Right cardiac atrium (tissue), 5 donors: ENCODE measurements around the gene C21orf91. TPM values are rescaled to one million over a fixed set of nuclear protein-coding genes. Genes with fewer than 3 reads are reported as not detected.

ENCODE experiments used
- ATAC-seq, 2 donors: fragments of 200-7000 bp; cut with Tn5 transposase; one replicate each; pipeline versions ENCODE4 v1.8.0 to v1.9.1; 2020; ENCODE audit warnings: moderate library complexity in 2 of 2, mild to moderate bottlenecking in 1 of 2
- DNase-seq, 3 donors: peaks; one replicate each; pipeline ENCODE4 v3.0.0-alpha.2; 2020
- H3K27ac ChIP-seq: one replicate; pipeline ENCODE4 v1.5.1; 2013; ENCODE audit warnings: mild to moderate bottlenecking, low read length, control low read depth, moderate library complexity
- H3K27me3 ChIP-seq: one replicate; pipeline ENCODE4 v1.6.1; 2013; ENCODE audit not compliant: control insufficient read depth, insufficient read depth
- H3K4me1 ChIP-seq: one replicate; pipeline ENCODE4 v1.6.1; 2013; ENCODE audit warnings: low read length; ENCODE audit not compliant: control insufficient read depth, insufficient read depth
- H3K4me3 ChIP-seq: one replicate; pipeline ENCODE4 v1.5.1; 2013; ENCODE audit warnings: low read length, control low read depth
- H3K9me3 ChIP-seq: one replicate; pipeline ENCODE4 v1.6.1; 2013; ENCODE audit warnings: low read length; ENCODE audit not compliant: control insufficient read depth
- WGBS: extraction: QIAGEN DNeasy Blood & Tissue Kit; methylation state at CpG from one replicate; pipeline ENCODE4 v1.1.7; 2013; 5-methylcytosine and 5-hydroxymethylcytosine counted together
- intact Hi-C, 4 donors: fragments of 100-400 bp; cut with DNase I; formaldehyde crosslinking; loops; one replicate each; pipeline versions ENCODE4 v1.11.0 to v1.14.0; 2022 to 2023
- polyA plus RNA-seq: library from polyadenylated mRNA; stranded (reverse); fragments of 200-250 nt; gene quantifications from one replicate; pipeline ENCODE4 v1.2.3, GENCODE V29; 2013
- total RNA-seq, 4 donors: library from RNA; stranded (reverse); fragmentation: NEBNext Ultra II Directional; extraction: Animal tissue kit (Norgen Biotek cat#: 25700); gene quantifications; one replicate each; pipeline ENCODE4 v1.2.1, GENCODE V29; 2021
- donor health status: healthy with polysubstance abuse.
- donor health status: DM: no; HTN: yes; CAD: no.
- donor health status: DM: no; HTN: no; CAD: no.
- donor health status: DM: no; HTN: yes; CAD: no; lungs with severe emphysema.
- donor health status: DM: yes; HTN: yes; CAD: no.

The C21orf91 gene
- total and polyA plus RNA-seq, 5 donors = 3.6 to 11.7 (median 9.7) TPM

- Histone ChIP-seq H3K4me1 (peaks cover 1% of the 10 kb centered on the region), H3K27me3 (no peaks in the 10 kb centered on the region), H3K4me3 (no peak overlapping the region), H3K27ac (no peak overlapping the region), H3K9me3 (no peaks in the 10 kb centered on the region)
- no peak for DNase-seq
- 91% methylated on average over 2 of the region's 2 CpGs for WGBS
- no peak for ATAC-seq
- intact Hi-C loops = no loop called here
Observed at GRCh38 chr21:17797967-17798366, 21.2 kb downstream of the C21orf91 start.

- ATAC-seq (no peak), DNase-seq (no peak)
- H3K27ac ChIP-seq = no peak overlapping the region
- no peaks in the 10 kb centered on the region for H3K9me3 ChIP-seq
- H3K4me3 ChIP-seq = no peak overlapping the region
- H3K4me1 ChIP-seq = peaks cover 1% of the 10 kb centered on the region
- H3K27me3 ChIP-seq = no peaks in the 10 kb centered on the region
- intact Hi-C loops = no loop called here
- WGBS = 96% methylated on average over 1 of the region's 1 CpG
Observed at GRCh38 chr21:17796503-17796902, 22.7 kb downstream of the C21orf91 start.

- Histone ChIP-seq H3K4me1 (peaks cover 1% of the 10 kb centered on the region), H3K4me3 (no peak overlapping the region), H3K27ac (no peak overlapping the region), H3K9me3 (no peaks in the 10 kb centered on the region), H3K27me3 (no peaks in the 10 kb centered on the region)
- 81% methylated on average over 1 of the region's 1 CpG for WGBS
- intact Hi-C loops = no loop called here
- ATAC-seq = no peak
- no peak for DNase-seq
Observed at GRCh38 chr21:17796037-17796403, 23.1 kb downstream of the C21orf91 start.

GRCh38 chr21:17795146-17796036 lies 23.8 kb downstream of the C21orf91 start:
- no peak for DNase-seq
- WGBS = 83% methylated on average over 6 of the region's 6 CpGs
- ATAC-seq = no peak
- Histone ChIP-seq H3K27me3 (no peaks in the 10 kb centered on the region), H3K4me3 (no peak overlapping the region), H3K4me1 (peaks cover 1% of the 10 kb centered on the region), H3K9me3 (no peaks in the 10 kb centered on the region), H3K27ac (no peak overlapping the region)
- intact Hi-C loops = no loop called here

- Histone ChIP-seq H3K9me3 (no peaks in the 10 kb centered on the region), H3K27me3 (no peaks in the 10 kb centered on the region), H3K4me3 (no peak overlapping the region), H3K27ac (peak overlapping the region; percentile 58), H3K4me1 (peaks cover 1% of the 10 kb centered on the region)
- WGBS = 65% methylated on average over 4 of the region's 4 CpGs
- DNase-seq (no peak), ATAC-seq (no peak)
- intact Hi-C loops = no loop called here
Observed at GRCh38 chr21:17794518-17795145, 24.5 kb downstream of the C21orf91 start.

- intact Hi-C loops = no loop called here
- no peaks in the 10 kb centered on the region for H3K27me3 ChIP-seq
- H3K4me1 ChIP-seq = no peaks in the 10 kb centered on the region
- DNase-seq = no peak
- no peaks in the 10 kb centered on the region for H3K9me3 ChIP-seq
- ATAC-seq = peak; percentile 51 to 56
- H3K27ac ChIP-seq = no peak overlapping the region
- peak overlapping the region; percentile 73 for H3K4me3 ChIP-seq
- WGBS = 63% methylated on average over 9 of the region's 9 CpGs
Observed at GRCh38 chr21:17793246-17794123, 25.7 kb downstream of the C21orf91 start.

GRCh38 chr21:17789656-17790055 lies 29.5 kb downstream of the C21orf91 start:
- WGBS = 80% methylated on average over 3 of the region's 3 CpGs
- H3K9me3 ChIP-seq = no peaks in the 10 kb centered on the region
- H3K4me3 ChIP-seq = no peak overlapping the region
- intact Hi-C loops = no loop called here
- no peaks in the 10 kb centered on the region for H3K27me3 ChIP-seq
- DNase-seq (no peak), ATAC-seq (no peak)
- no peaks in the 10 kb centered on the region for H3K4me1 ChIP-seq
- no peak overlapping the region for H3K27ac ChIP-seq

- H3K9me3 ChIP-seq = no peaks in the 10 kb centered on the region
- ATAC-seq (no peak), DNase-seq (no peak)
- no peak overlapping the region for H3K27ac ChIP-seq
- H3K27me3 ChIP-seq = no peaks in the 10 kb centered on the region
- intact Hi-C loops = no loop called here
- WGBS = 64% methylated on average over 3 of the region's 3 CpGs
- no peaks in the 10 kb centered on the region for H3K4me1 ChIP-seq
- H3K4me3 ChIP-seq = no peak overlapping the region
Observed at GRCh38 chr21:17789069-17789468, 30.1 kb downstream of the C21orf91 start.

GRCh38 chr21:17786851-17787181 lies 32.3 kb downstream of the C21orf91 start:
- WGBS = 93% methylated on average over 2 of the region's 2 CpGs
- intact Hi-C loops = no loop called here
- Histone ChIP-seq H3K27me3 (no peaks in the 10 kb centered on the region), H3K4me1 (no peaks in the 10 kb centered on the region), H3K9me3 (no peaks in the 10 kb centered on the region), H3K4me3 (no peak overlapping the region), H3K27ac (no peak overlapping the region)
- ATAC-seq (no peak), DNase-seq (no peak)

- Histone ChIP-seq H3K9me3 (no peaks in the 10 kb centered on the region), H3K27me3 (no peaks in the 10 kb centered on the region), H3K4me3 (no peak overlapping the region), H3K4me1 (no peaks in the 10 kb centered on the region), H3K27ac (no peak overlapping the region)
- intact Hi-C loops = no loop called here
- WGBS = 94% methylated on average over 8 of the region's 8 CpGs
- DNase-seq (no peak), ATAC-seq (no peak)
Observed at GRCh38 chr21:17786071-17786850, 32.9 kb downstream of the C21orf91 start.
